Measurements from ENCODE around the gene FSHB.
"Not testable (repeated sequence)": the region's sequence is repeated elsewhere in the genome, so short reads cannot be mapped to it uniquely, and the experiment has no call there.

Gene FSHB

GRCh38 chr11:30230714-30231113 is at the start of gene FSHB:
FSHB (plus strand) TSS chr11:30231014; CDS start chr11:30231903, 889 bp downstream.
- no peak for FAIRE-seq

DNA sequence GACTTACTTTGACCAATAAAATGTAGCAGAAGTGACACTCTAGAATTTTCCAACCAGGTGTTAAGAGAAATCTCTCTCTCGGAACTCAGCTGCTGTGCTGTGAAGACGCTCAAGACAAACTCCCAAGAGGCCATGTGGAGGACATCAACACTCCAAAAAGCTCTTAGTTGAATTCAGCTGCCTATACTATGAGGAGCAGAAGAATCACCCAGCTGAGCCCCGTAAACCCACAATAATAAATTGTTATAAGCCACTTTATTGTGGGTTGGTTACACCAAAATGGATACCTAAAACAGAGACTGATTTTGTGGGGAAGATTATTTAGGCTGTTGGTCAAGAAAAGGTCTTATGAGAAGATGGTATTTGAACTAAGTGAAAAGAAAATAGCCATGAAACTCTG is 44.1 kb upstream of the FSHB start:
- no peak for FAIRE-seq

- no peak for FAIRE-seq
These were observed 38.2 kb upstream of the FSHB start for GRCh38 chr11:30192620-30193019.

GRCh38 chr11:30196400-30197206 is 34.2 kb upstream of the FSHB start:
- no peak for FAIRE-seq

GRCh38 chr11:30197869-30198268 is 32.9 kb upstream of the FSHB start:
- FAIRE-seq = no peak

GRCh38 chr11:30202989-30203388 is 27.8 kb upstream of the FSHB start:
- FAIRE-seq = not testable (repeated sequence)

DNA sequence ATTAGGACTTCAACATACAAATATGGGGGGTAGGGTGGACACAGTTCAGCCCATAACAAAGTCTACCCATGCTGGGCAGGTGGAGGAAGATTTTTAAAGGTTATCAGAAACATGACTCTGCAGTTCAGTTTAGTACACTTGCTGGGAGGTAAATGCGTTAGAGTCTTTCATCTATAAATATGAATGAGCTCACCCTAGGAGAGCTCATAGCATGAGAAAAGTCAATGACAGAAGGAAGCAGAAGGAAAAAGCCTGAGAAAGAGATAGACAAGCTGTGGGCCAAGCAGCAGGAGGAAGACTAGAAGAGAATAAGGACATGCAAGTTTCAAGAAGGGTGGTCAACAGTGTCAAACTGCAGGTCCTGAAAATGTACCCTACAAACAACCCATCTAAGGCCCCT is 27.0 kb upstream of the FSHB start:
- FAIRE-seq = no peak

DNA sequence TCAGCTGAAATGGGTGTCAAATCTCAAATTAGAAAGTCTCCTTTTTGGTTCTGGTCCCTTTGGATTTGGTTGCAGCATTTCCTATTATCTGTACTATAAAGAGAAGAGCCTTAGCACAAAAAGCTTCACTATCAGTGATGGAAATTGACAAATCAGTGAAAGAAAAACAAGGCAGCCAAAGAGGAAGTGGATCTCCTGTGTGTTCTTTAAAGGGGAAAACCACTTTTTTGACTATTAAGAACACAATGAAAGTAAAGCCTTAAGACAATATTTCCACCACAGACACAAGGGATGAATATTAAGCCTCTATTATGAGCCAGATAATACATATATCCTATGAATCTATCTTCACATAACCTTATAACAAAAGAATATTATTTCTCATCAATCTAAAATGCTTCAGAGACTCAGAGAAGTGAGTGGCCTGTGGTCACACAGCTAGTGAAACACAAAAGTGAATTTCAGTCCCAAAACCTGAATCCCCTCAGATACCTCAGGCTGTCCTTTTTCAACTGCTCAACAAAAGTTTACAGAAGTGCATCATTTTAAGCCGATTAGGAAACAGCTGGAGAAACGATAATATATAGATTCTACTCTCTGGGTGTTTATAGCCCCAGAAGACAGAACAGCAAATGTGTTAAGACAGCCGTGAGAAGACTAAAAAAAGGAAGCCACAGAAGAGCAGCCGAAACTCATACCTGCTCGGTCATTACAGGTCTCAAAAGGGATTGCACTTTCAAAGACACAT is 24.4 kb upstream of the FSHB start:
- FAIRE-seq = no peak

- FAIRE-seq = no peak
These were observed 20.5 kb upstream of the FSHB start for GRCh38 chr11:30210357-30210756.

GRCh38 chr11:30216534-30216933 is 14.3 kb upstream of the FSHB start:
- FAIRE-seq = no peak

GRCh38 chr11:30218278-30218677 is 12.5 kb upstream of the FSHB start:
- FAIRE-seq = no peak

DNA sequence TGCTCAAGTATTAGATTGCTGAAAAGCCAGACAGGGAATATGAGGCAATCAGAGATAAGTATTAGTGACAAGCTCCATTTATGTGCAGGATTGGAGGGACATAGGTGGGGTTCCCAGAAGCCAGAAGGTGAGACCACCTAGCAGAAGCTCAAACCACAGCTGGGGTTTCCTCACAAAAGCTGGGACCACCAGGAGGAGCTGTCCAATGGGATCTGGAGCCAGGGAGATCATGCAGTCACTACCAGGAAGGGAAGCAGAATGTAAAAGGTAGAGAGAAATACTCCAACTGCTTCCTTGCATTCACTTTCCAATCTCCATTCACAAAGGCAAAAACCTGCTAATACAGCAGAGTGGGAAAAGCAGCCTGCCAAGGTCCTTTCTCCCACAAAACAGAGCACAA is 5.2 kb upstream of the FSHB start:
- no peak for FAIRE-seq

- FAIRE-seq = no peak
These were observed 2.4 kb upstream of the FSHB start for GRCh38 chr11:30228323-30228884.

- no peak for FAIRE-seq
These were observed 8.2 kb downstream of the FSHB start for GRCh38 chr11:30239025-30239424.

DNA sequence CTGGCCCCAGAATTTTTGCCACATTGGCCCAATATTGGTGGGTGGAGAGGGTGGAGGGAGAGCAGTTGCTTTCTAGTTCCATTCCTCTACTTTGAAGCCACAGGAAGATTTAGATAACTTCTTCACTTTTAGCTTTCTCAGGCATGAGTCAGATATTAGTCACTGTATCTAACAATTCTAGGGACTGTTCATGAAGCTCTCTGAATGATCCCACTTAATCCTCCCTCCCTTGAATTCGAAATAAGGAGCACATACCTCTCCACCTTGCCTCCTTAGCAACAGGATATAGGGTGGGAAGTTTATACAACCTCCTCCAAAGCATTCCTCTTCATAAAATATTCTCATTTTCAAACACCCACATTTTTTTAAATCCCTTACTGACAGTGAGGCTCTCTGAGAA is 13.5 kb downstream of the FSHB start:
- no peak for FAIRE-seq

GRCh38 chr11:30245621-30246020 is 14.8 kb downstream of the FSHB start:
- FAIRE-seq = no peak

GRCh38 chr11:30254307-30255298 is 23.8 kb downstream of the FSHB start:
- no peak for FAIRE-seq

DNA sequence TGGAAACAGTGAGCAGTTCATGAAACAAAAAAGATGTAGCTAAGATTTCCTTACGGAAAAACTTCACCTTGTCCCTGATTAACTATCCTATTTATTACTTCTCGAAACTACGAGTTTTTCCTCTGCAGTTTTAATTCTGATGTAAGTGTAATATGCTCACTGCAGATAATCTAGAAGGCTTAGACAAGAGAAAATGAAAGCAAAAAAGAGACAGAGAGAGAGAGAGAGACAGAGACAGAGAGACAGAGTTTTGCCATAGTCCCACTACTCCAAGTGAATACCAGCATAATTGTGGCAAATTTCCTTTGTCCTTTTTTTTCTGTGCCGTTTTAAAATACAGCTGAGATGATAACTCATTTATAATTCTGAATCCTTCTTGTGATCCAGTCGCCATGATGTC is 24.8 kb downstream of the FSHB start:
- FAIRE-seq = no peak

- FAIRE-seq = no peak
These were observed 26.2 kb downstream of the FSHB start for GRCh38 chr11:30257058-30257457.

- FAIRE-seq = no peak
These were observed 27.9 kb downstream of the FSHB start for GRCh38 chr11:30258679-30259078.

GRCh38 chr11:30260813-30261212 is 30.0 kb downstream of the FSHB start:
- FAIRE-seq = no peak

GRCh38 chr11:30261821-30262220 is 31.0 kb downstream of the FSHB start:
- FAIRE-seq = no peak

DNA sequence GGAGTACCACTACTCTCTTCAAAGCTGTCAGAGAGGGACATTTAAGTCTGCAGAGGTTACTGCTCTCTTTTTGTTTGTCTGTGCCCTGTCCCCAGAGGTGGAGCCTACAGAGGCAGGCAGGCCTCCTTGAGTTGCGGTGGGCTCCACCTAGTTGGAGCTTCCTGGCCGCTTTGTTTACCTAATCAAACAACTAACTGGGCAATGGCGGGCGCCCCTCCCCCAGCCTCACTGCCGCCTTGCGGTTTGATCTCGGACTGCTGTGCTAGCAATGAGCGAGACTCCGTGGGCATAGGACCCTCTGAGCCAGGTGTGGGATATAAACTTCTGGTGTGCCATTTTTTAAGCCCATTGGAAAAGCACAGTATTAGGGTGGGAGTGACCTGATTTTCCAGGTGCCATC is 37.8 kb downstream of the FSHB start:
- not testable (repeated sequence) for FAIRE-seq
